HG02870 (cell line): ENCODE measurements around the gene CD8A.
"Not testable (repeated sequence)": the region's sequence is repeated elsewhere in the genome, so short reads cannot be mapped to it uniquely, and the experiment has no call there.

ENCODE experiments used
- ATAC-seq: cut with Tn5 transposase; IDR thresholded peaks from one replicate; pipeline ENCODE4 v1.9.1; 2021; ENCODE audit warnings: mild to moderate bottlenecking, moderate library complexity; ENCODE audit not compliant: unreplicated experiment

Gene CD8A

DNA sequence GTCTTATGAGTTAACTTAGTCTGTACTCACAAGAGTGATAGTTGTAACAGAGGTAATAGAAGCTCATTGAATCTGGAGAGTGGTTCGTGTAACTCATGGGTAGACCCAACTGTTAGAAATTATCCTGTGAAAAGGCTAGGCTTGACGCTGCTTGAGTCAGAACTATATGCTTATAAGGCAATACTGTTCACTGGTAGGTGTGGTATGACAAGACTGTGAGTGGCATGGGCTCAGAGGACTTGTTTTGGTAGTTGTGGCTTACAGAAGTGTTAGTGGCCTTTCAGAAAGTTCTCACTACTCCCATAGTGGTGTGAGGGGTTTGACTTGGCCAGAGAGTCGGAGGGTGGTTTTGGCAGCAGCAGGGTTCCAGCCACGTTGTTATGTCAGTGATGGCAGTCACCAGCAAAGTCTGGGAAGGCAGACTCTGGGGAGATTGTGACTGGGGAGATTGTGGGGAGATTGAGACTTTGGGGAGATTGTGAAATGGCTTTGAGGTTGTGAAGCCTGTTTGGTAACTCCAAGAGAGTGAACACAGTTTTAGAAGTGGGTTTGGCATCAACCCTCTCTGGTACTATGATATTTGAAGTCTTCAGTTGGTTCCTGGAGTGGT is 48.7 kb downstream of the CD8A start:
- not testable (repeated sequence) for ATAC-seq

DNA sequence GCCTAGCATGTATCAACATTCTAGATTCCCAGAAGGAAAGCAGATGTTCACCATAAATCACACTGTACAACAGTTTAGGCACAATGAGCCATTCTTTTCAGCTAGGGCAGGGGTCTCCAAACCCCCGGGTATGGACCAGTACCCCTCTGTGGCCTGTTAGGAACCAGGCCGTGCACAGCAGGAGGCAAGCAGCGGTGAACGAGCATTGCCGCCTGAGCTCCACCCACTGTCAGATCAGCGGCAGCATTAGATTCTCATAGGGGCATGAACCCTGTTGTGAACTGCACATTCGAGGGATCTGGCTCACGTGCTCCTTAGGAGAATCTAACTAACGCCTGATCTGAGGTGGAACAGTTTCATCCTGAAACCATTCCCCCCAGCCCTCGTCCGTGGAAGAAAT is 50.8 kb downstream of the CD8A start:
- ATAC-seq = not testable (repeated sequence)

DNA sequence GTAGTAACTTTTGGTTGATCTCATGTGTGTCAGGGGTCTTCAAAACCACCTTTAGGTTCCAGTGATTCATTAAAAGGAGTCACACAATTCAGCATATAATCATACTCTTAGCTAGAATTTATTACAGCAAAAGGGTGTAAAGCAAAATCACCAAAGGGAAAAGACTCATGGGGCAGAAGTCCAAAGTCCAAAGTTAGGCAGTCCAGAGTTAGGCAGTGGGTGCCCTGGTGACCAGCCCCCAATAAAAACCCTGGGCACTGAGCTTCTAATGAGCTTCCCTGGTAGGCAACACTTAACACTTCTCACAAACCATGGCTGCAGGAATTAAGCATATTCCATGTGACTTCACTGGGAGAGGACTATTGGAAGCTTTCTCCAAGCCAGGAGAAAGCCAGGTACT is 51.2 kb downstream of the CD8A start:
- not testable (repeated sequence) for ATAC-seq

- not testable (repeated sequence) for ATAC-seq
Measured at GRCh38 chr2:86734896-86735295, 55.8 kb downstream of the CD8A start.
